Fibroblast of skin of right biceps (primary cell): ENCODE measurements around the gene TGM5.
A peak's percentile ranks its signal among the peaks of the same experiment; 100 is the strongest.
"Not testable (repeated sequence)": the region's sequence is repeated elsewhere in the genome, so short reads cannot be mapped to it uniquely, and the experiment has no call there.

Experiments used
- DNase-seq: peaks from one replicate; pipeline ENCODE4 v3.0.0-alpha.2; 2013

Gene TGM5

DNA sequence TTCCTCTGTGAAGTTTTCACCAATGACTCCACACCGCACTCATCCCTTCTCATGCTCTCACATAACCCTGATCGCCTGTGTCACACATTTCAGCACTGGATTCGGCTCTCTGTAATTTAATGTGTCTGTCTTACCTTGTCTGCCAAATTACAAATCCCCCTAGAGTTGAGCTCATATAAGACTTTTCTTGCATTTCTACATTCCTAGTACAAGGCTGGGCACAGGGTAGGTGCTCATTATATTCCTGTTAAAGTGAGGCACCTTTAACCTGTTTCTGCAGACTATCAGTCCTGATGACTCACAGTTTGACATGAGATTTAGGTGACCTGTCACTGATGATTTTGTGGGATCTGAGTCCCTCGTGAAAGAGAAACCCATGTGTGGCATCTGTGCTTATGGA is 22.6 kb downstream of the TGM5 start:
- no peak for DNase-seq

DNA sequence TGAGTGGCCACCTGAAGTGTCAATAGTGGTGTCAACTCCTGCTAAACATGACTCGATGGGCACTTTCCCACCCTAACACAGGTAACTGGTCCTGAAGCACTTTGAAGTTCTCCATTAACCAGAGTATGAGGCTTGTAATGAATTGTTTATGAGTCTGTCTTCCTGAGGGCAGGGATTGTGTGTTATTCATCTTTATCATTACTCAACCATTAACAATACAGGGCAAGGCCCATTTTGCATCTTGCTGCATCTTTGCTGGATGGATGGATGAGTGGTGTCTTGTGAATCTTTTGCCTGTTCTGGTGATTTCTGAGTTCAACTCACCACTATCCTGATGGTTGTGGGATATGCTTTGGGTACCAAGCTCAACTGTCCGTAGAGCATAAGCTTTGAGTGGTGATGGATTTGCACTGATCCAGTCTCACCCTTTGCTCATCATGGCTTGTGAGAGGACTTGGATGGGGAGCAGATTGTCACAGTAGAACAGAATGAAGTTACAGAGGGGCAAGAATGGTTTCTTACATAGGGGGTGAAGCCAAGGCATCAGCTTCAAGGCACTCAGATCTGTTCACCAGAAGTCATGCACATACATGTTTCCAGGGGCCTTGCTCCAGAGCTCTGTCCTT is 23.6 kb downstream of the TGM5 start:
- no peak for DNase-seq

DNA sequence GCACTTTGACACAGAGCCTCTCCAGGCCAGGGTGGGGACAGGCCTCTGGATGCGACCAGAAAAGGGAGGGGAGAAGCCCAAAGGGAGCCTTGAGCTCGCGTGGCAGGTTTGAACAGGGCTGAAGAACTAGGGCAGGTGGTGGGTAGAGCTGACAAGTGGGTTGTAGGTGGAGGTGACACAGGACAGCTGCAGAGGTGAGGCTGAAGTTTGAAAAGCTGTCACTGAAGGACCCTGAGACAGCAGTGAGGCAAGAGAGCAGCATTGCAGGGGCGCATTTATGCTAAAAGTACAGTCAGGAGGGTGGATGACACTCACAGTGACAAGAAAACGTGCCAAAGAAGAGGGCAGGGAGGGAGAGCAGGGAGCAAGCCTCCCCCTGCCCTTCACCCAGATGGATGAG is 24.1 kb downstream of the TGM5 start:
- DNase-seq, result no peak

DNA sequence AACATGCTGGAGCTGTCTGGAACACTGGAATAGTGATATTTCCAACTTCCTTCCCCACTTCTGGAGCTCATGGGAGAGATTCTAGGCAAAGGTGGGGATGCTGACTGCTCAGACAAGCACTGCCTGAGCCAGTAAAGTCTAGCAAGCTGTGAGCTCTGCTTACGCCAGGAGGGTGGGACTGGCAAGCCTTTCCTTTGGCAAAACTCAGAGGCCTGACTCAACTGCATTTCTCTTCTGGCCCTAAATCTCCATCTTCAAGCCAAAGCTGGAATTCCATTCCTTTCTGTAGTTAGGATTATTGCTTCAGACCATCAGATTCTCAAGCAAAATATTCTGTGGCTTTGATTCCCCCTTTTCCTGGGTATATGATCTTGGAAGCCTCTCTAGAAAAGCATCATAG is 25.6 kb downstream of the TGM5 start:
- DNase-seq, result peak; percentile 45

GRCh38 chr15:43239732-43240491 is 26.8 kb downstream of the TGM5 start:
- peak; percentile 7 for DNase-seq

- DNase-seq, result no peak
These were observed 28.0 kb downstream of the TGM5 start for GRCh38 chr15:43238671-43239131.

DNA sequence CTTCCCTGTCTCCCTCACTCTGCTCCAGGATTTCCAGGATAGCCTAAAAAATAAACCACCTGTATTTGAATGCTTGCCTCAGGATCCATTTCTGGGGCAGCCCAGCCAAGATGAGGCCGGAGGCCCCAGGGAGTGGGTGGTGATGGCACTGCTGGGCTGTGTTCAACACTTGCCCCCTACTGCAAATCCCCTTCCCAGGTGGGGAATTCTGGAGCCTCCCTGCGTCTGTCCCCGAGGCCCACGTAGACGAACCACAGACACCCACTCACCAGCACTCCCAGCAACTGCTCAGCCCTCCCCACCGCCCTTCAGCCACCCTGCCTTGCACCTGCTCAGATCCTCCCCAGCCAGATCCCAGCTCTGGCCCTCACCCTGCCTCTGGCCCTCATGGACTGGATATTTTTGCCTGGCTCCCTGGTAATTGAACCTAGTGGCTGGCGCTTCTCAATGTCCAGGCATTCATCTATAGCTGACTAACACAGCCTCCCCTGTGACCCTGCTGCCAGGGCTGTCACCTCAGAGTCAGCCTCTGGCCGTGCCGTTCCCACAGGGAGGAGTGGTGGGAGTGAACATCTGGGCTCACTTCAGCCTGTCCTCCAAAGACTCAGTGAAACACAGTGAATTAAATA is 28.8 kb downstream of the TGM5 start:
- no peak for DNase-seq

- no peak for DNase-seq
These were observed 31.2 kb downstream of the TGM5 start for GRCh38 chr15:43235536-43235935.

GRCh38 chr15:43232289-43232874 is 34.3 kb downstream of the TGM5 start:
- no peak for DNase-seq

DNA sequence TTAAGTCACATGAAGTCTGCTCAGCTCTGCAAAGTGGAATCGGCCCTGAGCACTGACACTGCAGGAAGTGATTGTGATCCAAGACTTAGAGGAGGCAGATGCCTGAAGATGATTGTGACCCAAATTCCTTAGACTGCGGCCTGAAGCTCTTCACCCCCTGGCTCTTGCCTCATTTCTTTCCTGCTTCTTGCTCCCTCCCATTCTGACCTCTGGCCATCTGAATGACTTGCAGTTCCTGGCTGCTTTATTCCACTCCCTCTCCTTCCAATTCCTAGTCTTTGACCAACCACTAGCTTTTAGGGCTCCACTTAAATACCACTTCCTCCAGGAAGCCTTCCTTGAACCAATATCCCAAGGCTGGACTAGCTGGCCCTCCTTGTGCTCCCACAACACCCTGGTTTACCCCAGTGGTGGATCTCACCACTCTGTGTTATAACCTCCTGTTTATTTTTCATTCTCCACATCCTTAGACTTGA is 36.0 kb downstream of the TGM5 start:
- no peak for DNase-seq

- DNase-seq, result no peak
These were observed 36.8 kb downstream of the TGM5 start for GRCh38 chr15:43229977-43230376.

- DNase-seq, result no peak
These were observed 40.1 kb downstream of the TGM5 start for GRCh38 chr15:43226436-43227305.

GRCh38 chr15:43225950-43226255 is 40.8 kb downstream of the TGM5 start:
- DNase-seq, result not testable (repeated sequence)

DNA sequence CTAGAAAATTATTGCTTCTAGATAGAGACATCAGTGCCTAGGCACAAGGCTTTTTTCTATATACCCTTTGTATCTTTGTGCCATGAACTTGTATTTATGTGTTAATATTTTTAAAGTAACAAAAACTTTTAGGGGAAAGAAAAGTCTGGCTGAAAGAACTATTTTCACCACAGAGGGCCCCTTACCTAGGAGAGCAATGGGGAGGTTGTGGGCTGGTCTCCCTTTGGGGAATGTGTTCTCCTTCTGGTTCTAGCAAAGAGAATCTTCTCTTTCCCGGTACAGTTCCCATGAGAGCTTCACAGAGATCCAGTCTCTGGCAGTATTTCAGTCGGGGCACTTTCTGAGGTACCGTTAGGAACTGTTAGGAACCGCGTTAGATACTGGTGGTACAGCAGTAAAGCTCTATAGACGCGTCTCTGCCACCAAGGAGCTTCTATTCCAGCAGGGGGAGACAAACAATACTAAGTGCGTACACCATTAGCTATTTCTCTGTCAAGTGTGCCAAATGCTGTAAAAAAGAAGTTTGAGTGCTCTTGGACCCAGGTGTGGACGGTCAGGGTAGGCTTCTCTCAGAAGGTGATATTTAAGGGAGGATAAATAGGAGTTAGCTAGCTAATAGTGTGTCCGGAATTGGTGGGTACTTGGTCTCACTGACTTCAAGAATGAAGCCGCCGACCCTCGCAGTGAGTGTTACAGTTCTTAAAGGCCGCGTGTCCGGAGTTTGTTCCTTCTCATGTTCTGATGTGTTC is 41.4 kb downstream of the TGM5 start:
- DNase-seq, result peak; percentile 52

DNA sequence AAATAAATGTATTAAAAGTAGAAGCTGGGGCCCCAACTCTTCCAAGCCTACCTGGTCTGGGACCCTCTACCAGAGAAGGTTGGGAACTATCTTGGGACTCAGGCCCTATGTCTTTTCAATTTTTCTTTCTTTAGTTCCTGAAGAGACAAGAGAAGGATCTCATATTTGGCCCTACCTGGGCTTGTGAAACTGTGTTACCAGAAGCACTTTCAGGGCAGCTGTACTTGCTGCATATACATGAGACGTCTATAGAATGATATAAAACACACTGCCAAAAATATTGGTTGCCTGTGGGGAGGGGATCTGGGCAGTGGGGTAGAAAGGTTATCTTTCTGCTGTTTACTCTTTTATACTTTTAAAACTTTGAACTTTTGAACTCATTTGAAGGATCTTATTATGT is 45.3 kb downstream of the TGM5 start:
- no peak for DNase-seq

- no peak for DNase-seq
These were observed 45.7 kb downstream of the TGM5 start, which contains the start of gene EPB42 for GRCh38 chr15:43220991-43221403. TSS of gene EPB42 (minus strand) at chr15:43221018. CDS start at chr15:43220825, 193 bp downstream.

GRCh38 chr15:43219929-43220928 is 46.5 kb downstream of the TGM5 start:
- DNase-seq, result no peak

GRCh38 chr15:43218908-43219706 is 47.6 kb downstream of the TGM5 start:
- peak; percentile 27 for DNase-seq

- DNase-seq, result no peak
These were observed 50.8 kb downstream of the TGM5 start for GRCh38 chr15:43215961-43216360.
